Right atrium auricular region (tissue), 2 donors: ENCODE data around the gene TAS2R39. TPM values are rescaled to one million over a fixed set of nuclear protein-coding genes. Genes with fewer than 3 reads are reported as not detected.

Experiments
- DNase-seq: peaks from one replicate; pipeline ENCODE4 v3.0.0-alpha.2; 2019; ENCODE audit warnings: low spot score
- H3K27ac ChIP-seq, 2 donors: fragments of 200-600 bp; sonication (generic); 1 replicate in 1 of 2; 2 replicates in 1 of 2; pipeline ENCODE4 v1.5.1; 2016 to 2019
- H3K27me3 ChIP-seq, 2 donors: fragments of 200-600 bp; sonication (generic); one replicate each; pipeline versions ENCODE4 v1.5.1 to v1.6.0; 2017 to 2019
- H3K36me3 ChIP-seq: fragments of 200-600 bp; sonication (generic); one replicate; pipeline ENCODE4 v1.5.1; 2016
- H3K4me1 ChIP-seq, 2 donors: fragments of 200-600 bp; sonication (generic); one replicate each; pipeline versions ENCODE4 v1.5.1 to v1.6.0; 2017 to 2019
- H3K4me3 ChIP-seq, 2 donors: fragments of 200-600 bp; sonication (generic); 1 replicate in 1 of 2; 2 replicates in 1 of 2; pipeline ENCODE4 v1.5.1; 2017 to 2019; ENCODE audit warnings: mild to moderate bottlenecking in 1 of 2, moderate library complexity in 1 of 2
- H3K9me3 ChIP-seq, 2 donors: fragments of 200-600 bp; sonication (generic); one replicate each; pipeline ENCODE4 v1.5.1; 2019
- total RNA-seq, 2 donors: library from RNA; depleted of rRNA; stranded (reverse); fragments of >200 nt; gene quantifications; one replicate each; pipeline ENCODE4 v1.1.0, GENCODE V29; 2016
- TF ChIP-seq, protein P1 (sequence below), 2 donors: fragments of 200-600 bp; sonication (generic); IDR thresholded peaks; one replicate each; pipeline ENCODE4 v1.5.1; 2019; ENCODE audit warnings: antibody characterized with exemption in 2 of 2

The TAS2R39 gene
- total RNA-seq, 2 donors from 2014 or later = not detected

DNA sequence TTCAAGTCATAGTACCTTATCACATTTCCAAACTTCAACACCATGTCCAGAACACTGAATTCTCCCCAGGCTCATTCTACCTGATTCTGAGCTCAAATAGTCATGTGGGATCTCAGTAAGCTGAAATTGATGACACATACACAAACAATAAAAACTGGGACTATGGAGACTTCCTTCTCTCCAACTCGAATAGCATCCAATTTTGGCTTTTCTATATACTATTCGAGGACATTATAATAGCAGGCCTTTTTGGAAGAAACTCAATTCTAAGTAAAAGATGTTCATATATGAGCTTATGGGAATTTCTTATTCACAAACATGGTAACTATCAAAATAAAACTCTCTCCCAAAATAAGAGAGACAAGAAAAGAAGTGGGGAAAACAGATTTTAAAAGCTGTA, 38.1 kb downstream of the TAS2R39 start:
- Histone ChIP-seq H3K27me3 (no peaks in the 10 kb centered on the region), H3K4me1 (no peaks in the 10 kb centered on the region), H3K9me3 (no peaks in the 10 kb centered on the region), H3K36me3 (no peaks in the 10 kb centered on the region), H3K4me3 (no peak overlapping the region), H3K27ac (no peak overlapping the region)
- TF ChIP-seq, protein P1, sequence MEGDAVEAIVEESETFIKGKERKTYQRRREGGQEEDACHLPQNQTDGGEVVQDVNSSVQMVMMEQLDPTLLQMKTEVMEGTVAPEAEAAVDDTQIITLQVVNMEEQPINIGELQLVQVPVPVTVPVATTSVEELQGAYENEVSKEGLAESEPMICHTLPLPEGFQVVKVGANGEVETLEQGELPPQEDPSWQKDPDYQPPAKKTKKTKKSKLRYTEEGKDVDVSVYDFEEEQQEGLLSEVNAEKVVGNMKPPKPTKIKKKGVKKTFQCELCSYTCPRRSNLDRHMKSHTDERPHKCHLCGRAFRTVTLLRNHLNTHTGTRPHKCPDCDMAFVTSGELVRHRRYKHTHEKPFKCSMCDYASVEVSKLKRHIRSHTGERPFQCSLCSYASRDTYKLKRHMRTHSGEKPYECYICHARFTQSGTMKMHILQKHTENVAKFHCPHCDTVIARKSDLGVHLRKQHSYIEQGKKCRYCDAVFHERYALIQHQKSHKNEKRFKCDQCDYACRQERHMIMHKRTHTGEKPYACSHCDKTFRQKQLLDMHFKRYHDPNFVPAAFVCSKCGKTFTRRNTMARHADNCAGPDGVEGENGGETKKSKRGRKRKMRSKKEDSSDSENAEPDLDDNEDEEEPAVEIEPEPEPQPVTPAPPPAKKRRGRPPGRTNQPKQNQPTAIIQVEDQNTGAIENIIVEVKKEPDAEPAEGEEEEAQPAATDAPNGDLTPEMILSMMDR (IDR thresholded peaks at IDR 0.05) = no peak
- DNase-seq = no peak

DNA sequence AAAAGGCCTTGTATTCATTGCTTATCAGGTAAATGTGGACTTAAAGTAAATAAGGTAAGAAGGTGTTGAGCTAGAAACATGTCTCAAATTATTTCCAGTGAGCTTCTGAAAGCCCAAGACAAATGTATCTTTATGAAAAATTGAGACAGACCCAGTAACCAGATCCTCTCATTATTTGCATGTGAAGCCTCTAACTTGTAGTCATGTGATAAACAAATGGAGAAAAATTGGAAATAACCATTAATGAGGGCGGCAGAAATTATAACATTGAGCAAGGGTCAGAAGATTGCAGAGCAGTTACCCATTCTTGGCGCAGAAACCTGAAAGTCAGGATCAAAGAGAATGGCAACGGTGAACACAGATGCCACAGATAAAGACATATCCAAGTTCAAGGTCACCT, 38.5 kb downstream of the TAS2R39 start, which contains the start of gene TAS2R40:
TAS2R40 (plus strand) TSS at position 301 of the 400 bp plus-strand sequence; CDS start at position 343, 42 bp downstream.
- Histone ChIP-seq H3K27ac (no peak within 1 kb of the TSS), H3K4me1 (no peaks in the 10 kb centered on the region), H3K36me3 (no peaks in the 10 kb centered on the region), H3K9me3 (no peaks in the 10 kb centered on the region), H3K4me3 (no peak within 1 kb of the TSS), H3K27me3 (no peaks in the 10 kb centered on the region)
- TF ChIP-seq, protein P1 (IDR thresholded peaks at IDR 0.05) = no peak
- DNase-seq = no peak

DNA sequence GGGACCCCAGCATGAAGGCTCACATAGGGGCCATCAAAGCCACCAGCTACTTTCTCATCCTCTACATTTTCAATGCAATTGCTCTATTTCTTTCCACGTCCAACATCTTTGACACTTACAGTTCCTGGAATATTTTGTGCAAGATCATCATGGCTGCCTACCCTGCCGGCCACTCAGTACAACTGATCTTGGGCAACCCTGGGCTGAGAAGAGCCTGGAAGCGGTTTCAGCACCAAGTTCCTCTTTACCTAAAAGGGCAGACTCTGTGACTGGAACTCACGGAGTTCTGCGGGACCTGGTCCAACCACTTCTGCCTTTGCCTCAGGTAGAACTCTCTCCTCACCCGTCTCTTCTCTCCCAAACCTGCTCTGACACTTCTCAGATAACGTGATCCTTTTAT, 39.6 kb downstream of the TAS2R39 start:
- Histone ChIP-seq H3K27me3 (no peaks in the 10 kb centered on the region), H3K27ac (no peak overlapping the region), H3K36me3 (no peaks in the 10 kb centered on the region), H3K9me3 (no peaks in the 10 kb centered on the region), H3K4me3 (no peak overlapping the region), H3K4me1 (no peaks in the 10 kb centered on the region)
- TF ChIP-seq, protein P1 (IDR thresholded peaks at IDR 0.05) = no peak
- no peak for DNase-seq

DNA sequence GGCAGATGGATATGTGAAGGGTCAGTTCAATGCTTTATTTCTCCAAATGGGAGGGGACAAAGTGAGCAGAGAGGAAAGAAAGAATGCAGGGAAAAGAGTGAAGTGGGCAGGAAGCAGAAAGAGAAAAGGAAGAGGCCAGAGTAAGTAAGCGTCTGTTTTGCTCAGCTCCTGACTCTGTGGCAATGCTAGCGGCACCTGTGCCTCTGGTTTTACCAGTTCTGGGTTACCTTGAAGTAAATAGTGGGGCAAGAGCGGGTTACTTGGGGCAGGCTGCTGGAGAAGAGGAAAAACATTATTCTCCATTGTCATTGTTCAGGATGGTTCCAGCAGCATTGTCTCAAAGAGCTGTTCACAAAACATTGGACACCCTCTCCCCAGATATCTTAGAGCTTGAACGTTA, 40.6 kb downstream of the TAS2R39 start:
- DNase-seq = no peak
- H3K4me1 ChIP-seq = no peaks in the 10 kb centered on the region
- TF ChIP-seq, protein P1 (IDR thresholded peaks at IDR 0.05) = no peak
- no peaks in the 10 kb centered on the region for H3K9me3 ChIP-seq
- no peak overlapping the region for H3K4me3 ChIP-seq
- no peaks in the 10 kb centered on the region for H3K27me3 ChIP-seq
- no peak overlapping the region for H3K27ac ChIP-seq
- no peaks in the 10 kb centered on the region for H3K36me3 ChIP-seq

DNA sequence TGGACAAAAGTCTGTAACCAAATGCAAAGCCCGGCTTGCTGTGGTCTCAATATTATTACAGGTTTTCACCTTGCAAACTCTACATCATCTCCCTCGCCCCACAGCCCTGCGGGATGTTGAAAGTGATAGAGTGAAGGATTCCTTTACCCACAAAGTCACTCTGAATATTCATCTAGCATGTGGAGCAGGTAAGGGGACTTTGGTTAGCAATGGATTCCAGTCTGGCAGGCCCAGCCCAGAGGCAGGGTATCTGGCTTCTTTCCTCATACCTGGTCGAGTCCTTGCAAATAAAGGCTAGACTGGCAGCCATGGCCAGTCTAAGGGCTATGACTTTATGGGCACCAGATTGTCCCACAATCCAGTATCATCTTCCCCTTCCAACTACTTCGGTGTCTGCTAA, 41.8 kb downstream of the TAS2R39 start:
- H3K4me3 ChIP-seq = no peak overlapping the region
- TF ChIP-seq, protein P1 (IDR thresholded peaks at IDR 0.05) = no peak
- no peak overlapping the region for H3K27ac ChIP-seq
- no peaks in the 10 kb centered on the region for H3K27me3 ChIP-seq
- H3K4me1 ChIP-seq = no peaks in the 10 kb centered on the region
- no peak for DNase-seq
- H3K36me3 ChIP-seq = no peaks in the 10 kb centered on the region
- no peaks in the 10 kb centered on the region for H3K9me3 ChIP-seq

DNA sequence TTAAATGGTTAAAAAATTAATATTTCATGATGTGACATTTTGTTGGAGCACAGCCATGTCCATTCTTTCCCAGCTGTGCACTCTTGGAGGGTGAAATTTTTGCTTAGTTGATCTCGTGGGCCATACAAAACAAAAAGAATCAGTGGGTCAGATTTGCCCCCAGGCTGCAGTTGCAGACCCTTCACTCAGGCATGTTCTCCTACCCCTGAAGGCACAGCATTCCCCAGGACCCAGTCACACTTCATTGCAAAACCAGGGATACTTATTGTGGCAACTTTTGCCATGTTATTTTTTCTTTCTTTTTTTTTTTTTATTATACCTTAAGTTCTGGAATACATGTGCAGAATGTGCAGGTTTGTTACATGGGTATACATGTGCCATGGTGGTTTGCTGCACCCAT, 44.6 kb downstream of the TAS2R39 start:
- H3K9me3 ChIP-seq = no peaks in the 10 kb centered on the region
- no peak for DNase-seq
- H3K27me3 ChIP-seq = no peaks in the 10 kb centered on the region
- H3K36me3 ChIP-seq = no peaks in the 10 kb centered on the region
- no peak overlapping the region for H3K27ac ChIP-seq
- TF ChIP-seq, protein P1 (IDR thresholded peaks at IDR 0.05) = no peak
- H3K4me1 ChIP-seq = no peaks in the 10 kb centered on the region
- no peak overlapping the region for H3K4me3 ChIP-seq
